Ovary (tissue), 9 donors: ENCODE results near the gene EYS. TPM values are rescaled to one million over a fixed set of nuclear protein-coding genes. Genes with fewer than 3 reads are reported as not detected.

Source experiments
- DNase-seq, 5 donors: peaks; one replicate each; pipeline ENCODE4 v3.0.0-alpha.2; 2019 to 2020
- H3K27ac ChIP-seq, 2 donors: fragments of 200-600 bp; one replicate each; pipeline versions ENCODE4 v1.5.1 to v1.8.0; 2019 to 2022
- H3K27me3 ChIP-seq: fragments of 200-600 bp; one replicate; pipeline ENCODE4 v1.8.0; 2022
- H3K36me3 ChIP-seq: fragments of 200-600 bp; sonication (generic); one replicate; pipeline ENCODE4 v1.5.1; 2019
- H3K4me1 ChIP-seq: one replicate; pipeline ENCODE4 v1.8.1; 2013; ENCODE audit warnings: mild to moderate bottlenecking, moderate library complexity; ENCODE audit not compliant: insufficient read depth
- H3K4me3 ChIP-seq: fragments of 200-600 bp; sonication (generic); one replicate; pipeline ENCODE4 v1.5.1; 2017
- H3K9me3 ChIP-seq, 2 donors: fragments of 200-600 bp in 1 of 2; sonication (generic) in 1 of 2; one replicate each; pipeline versions ENCODE4 v1.5.1 to v1.8.1; 2013 to 2019; ENCODE audit warnings: mild to moderate bottlenecking in 1 of 2, moderate library complexity in 1 of 2
- EP300 ChIP-seq: sonication (generic); formaldehyde crosslinking; IDR thresholded peaks from one replicate; pipeline ENCODE4 v1.6.1; 2017; ENCODE audit warnings: antibody characterized with exemption
- POLR2A ChIP-seq: fragments of 450-650 bp; IDR thresholded peaks from one replicate; pipeline ENCODE4 v1.6.1; 2017; ENCODE audit warnings: antibody characterized with exemption, mild to moderate bottlenecking, moderate library complexity
- WGBS, 3 donors: extraction: QIAGEN DNeasy Blood & Tissue Kit in 1 of 3; methylation state at CpG; one replicate each; pipeline versions ENCODE4 v1.1.5 to v1.1.7; 2013 to 2017; 5-methylcytosine and 5-hydroxymethylcytosine counted together
- intact Hi-C, 4 donors: fragments of 100-400 bp; cut with DNase I; formaldehyde crosslinking; loops; one replicate each; pipeline versions ENCODE4 v1.11.0 to v1.15.1; 2022 to 2023
- polyA plus RNA-seq, 2 donors: library from polyadenylated mRNA; stranded (reverse); fragments of 200-250 nt in 1 of 2; fragments of 350-450 nt in 1 of 2; fragmentation: Illumina TruSeq in 1 of 2; extraction: RNeasy Lipid Tissue Mini Kit (QIAGEN cat#74804) in 1 of 2; gene quantifications; one replicate each; pipeline ENCODE4 v1.2.3, GENCODE V29; 2013 to 2014
- total RNA-seq, 7 donors: library from RNA; depleted of rRNA in 2 of 7; stranded (reverse); fragments of >200 nt in 2 of 7; fragmentation: NEBNext Ultra II Directional in 3 of 7; extraction: Animal tissue kit (Norgen Biotek cat#: 25700) in 3 of 7; gene quantifications; one replicate each; pipeline versions ENCODE4 v1.1.0 to v1.2.4, GENCODE V29; 2016 to 2023
- TF ChIP-seq, protein P1 (sequence below), 3 donors: fragments of 450-650 bp in 2 of 3; fragments of 200-600 bp in 1 of 3; IDR thresholded peaks; one replicate each; pipeline versions ENCODE4 v1.5.1 to v1.8.0; 2016 to 2022; ENCODE audit warnings: antibody characterized with exemption in 3 of 3, mild to moderate bottlenecking in 1 of 3
- donor health status: DM: no; HTN: no; CAD: no; lungs with moderate emphysema.
- donor health status: DM: no; HTN: no; CAD: no.
- donor health status: Bipolar disorder and iron deficiency.
- donor health status: DM: yes; HTN: yes; CAD: no.
- donor health status: DM: no; HTN: no; CAD: no.
- donor health status: DM: yes; HTN: yes; CAD: no.

The EYS gene
- total and polyA plus RNA-seq, 9 donors: under 0.01 to 0.03 (median 0.01) TPM; not detected in 6

- Histone ChIP-seq H3K36me3 (no peaks in the 10 kb centered on the region), H3K4me3 (no peak overlapping the region), H3K27me3 (no peaks in the 10 kb centered on the region), H3K4me1 (no peaks in the 10 kb centered on the region), H3K27ac (no peak overlapping the region), H3K9me3 (no peaks in the 10 kb centered on the region)
- TF ChIP-seq POLR2A (no peak), EP300 (no peak)
- TF ChIP-seq, protein P1, sequence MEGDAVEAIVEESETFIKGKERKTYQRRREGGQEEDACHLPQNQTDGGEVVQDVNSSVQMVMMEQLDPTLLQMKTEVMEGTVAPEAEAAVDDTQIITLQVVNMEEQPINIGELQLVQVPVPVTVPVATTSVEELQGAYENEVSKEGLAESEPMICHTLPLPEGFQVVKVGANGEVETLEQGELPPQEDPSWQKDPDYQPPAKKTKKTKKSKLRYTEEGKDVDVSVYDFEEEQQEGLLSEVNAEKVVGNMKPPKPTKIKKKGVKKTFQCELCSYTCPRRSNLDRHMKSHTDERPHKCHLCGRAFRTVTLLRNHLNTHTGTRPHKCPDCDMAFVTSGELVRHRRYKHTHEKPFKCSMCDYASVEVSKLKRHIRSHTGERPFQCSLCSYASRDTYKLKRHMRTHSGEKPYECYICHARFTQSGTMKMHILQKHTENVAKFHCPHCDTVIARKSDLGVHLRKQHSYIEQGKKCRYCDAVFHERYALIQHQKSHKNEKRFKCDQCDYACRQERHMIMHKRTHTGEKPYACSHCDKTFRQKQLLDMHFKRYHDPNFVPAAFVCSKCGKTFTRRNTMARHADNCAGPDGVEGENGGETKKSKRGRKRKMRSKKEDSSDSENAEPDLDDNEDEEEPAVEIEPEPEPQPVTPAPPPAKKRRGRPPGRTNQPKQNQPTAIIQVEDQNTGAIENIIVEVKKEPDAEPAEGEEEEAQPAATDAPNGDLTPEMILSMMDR (IDR thresholded peaks at IDR 0.05): no peak
- no peak for DNase-seq
- intact Hi-C loops: no loop called here
- WGBS, 3 donors: 93 to 98% (median 95%) methylated on average over 2 of the region's 2 CpGs
Observed at GRCh38 chr6:64527899-64528298, 1179.1 kb downstream of the EYS start.

DNA sequence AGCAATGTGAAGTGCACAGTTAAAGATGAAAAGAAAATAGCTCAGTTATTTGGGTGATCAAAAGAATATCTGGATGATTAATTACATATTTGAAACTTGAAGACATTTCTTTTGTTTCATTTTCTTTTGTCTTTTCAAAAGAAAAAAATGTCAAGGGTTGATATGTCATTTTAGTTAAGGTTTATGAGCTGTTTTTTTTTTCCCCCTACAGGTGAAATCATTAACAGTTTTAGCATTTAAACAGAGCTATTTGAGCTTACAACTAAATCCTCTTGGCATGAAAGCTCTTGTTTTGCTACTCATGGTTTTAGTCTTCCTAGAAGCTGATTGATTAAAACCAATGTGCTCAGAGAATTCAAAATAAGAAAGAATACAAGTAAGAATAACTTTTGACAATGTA, 1184.2 kb downstream of the EYS start:
- H3K9me3 ChIP-seq: no peaks in the 10 kb centered on the region
- intact Hi-C loops: no loop called here
- TF ChIP-seq EP300: no peak
- no peak for TF ChIP-seq POLR2A
- TF ChIP-seq, protein P1 (IDR thresholded peaks at IDR 0.05): no peak
- DNase-seq: no peak
- H3K27me3 ChIP-seq: no peaks in the 10 kb centered on the region
- H3K4me3 ChIP-seq: no peak overlapping the region
- H3K4me1 ChIP-seq: no peaks in the 10 kb centered on the region
- H3K27ac ChIP-seq: no peak overlapping the region
- no peaks in the 10 kb centered on the region for H3K36me3 ChIP-seq

- TF ChIP-seq POLR2A: no peak
- TF ChIP-seq, protein P1 (IDR thresholded peaks at IDR 0.05): no peak
- TF ChIP-seq EP300: no peak
- Histone ChIP-seq H3K4me3 (no peak overlapping the region), H3K36me3 (no peaks in the 10 kb centered on the region), H3K4me1 (no peaks in the 10 kb centered on the region), H3K27me3 (no peaks in the 10 kb centered on the region), H3K27ac (no peak overlapping the region), H3K9me3 (no peaks in the 10 kb centered on the region)
- no peak for DNase-seq
- intact Hi-C loops: no loop called here
Observed at GRCh38 chr6:64520050-64520449, 1187.0 kb downstream of the EYS start.

GRCh38 chr6:64516393-64516792, 1190.6 kb downstream of the EYS start:
- no peak for DNase-seq
- H3K27ac ChIP-seq: no peak overlapping the region
- no peaks in the 10 kb centered on the region for H3K27me3 ChIP-seq
- no peaks in the 10 kb centered on the region for H3K36me3 ChIP-seq
- 81 to 98% (median 85%) methylated on average over 1 of the region's 1 CpG for WGBS, 3 donors
- H3K4me3 ChIP-seq: no peak overlapping the region
- TF ChIP-seq, protein P1 (IDR thresholded peaks at IDR 0.05): no peak
- TF ChIP-seq POLR2A (no peak), EP300 (no peak)
- no peaks in the 10 kb centered on the region for H3K4me1 ChIP-seq
- intact Hi-C loops: no loop called here
- H3K9me3 ChIP-seq: no peaks in the 10 kb centered on the region

DNA sequence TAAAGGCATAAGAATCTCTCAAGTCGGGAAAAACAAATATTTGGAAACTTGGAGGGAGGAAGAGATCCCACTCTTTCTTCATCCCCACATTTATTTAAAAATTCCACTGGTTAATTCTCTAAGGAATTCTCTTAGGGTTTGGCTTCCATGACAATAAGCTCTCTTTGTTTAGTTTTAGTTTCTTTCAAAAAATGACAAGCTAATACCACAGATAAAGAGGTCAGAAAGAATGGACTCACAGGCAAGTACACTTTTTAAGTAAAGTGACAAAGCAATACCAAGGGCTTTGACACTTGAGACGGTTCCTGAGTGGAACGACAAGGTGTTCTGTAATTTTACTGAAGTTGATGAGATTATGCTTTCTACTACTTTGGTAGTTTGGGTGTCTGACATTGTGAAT, 1199.4 kb downstream of the EYS start:
- TF ChIP-seq, protein P1 (IDR thresholded peaks at IDR 0.05): no peak
- TF ChIP-seq POLR2A: no peak
- TF ChIP-seq EP300: no peak
- no peak overlapping the region for H3K27ac ChIP-seq
- no peaks in the 10 kb centered on the region for H3K9me3 ChIP-seq
- intact Hi-C loops: no loop called here
- no peaks in the 10 kb centered on the region for H3K36me3 ChIP-seq
- no peaks in the 10 kb centered on the region for H3K27me3 ChIP-seq
- no peaks in the 10 kb centered on the region for H3K4me1 ChIP-seq
- WGBS, 3 donors: 11 to 43% (median 12%) methylated on average over 3 of the region's 3 CpGs
- DNase-seq: no peak
- H3K4me3 ChIP-seq: no peak overlapping the region
